ENCODE results near the gene STX5.
A peak's percentile ranks its signal among the peaks of the same experiment; 100 is the strongest.
"Not testable (repeated sequence)": the region's sequence is repeated elsewhere in the genome, so short reads cannot be mapped to it uniquely, and the experiment has no call there.

STX5 gene

DNA sequence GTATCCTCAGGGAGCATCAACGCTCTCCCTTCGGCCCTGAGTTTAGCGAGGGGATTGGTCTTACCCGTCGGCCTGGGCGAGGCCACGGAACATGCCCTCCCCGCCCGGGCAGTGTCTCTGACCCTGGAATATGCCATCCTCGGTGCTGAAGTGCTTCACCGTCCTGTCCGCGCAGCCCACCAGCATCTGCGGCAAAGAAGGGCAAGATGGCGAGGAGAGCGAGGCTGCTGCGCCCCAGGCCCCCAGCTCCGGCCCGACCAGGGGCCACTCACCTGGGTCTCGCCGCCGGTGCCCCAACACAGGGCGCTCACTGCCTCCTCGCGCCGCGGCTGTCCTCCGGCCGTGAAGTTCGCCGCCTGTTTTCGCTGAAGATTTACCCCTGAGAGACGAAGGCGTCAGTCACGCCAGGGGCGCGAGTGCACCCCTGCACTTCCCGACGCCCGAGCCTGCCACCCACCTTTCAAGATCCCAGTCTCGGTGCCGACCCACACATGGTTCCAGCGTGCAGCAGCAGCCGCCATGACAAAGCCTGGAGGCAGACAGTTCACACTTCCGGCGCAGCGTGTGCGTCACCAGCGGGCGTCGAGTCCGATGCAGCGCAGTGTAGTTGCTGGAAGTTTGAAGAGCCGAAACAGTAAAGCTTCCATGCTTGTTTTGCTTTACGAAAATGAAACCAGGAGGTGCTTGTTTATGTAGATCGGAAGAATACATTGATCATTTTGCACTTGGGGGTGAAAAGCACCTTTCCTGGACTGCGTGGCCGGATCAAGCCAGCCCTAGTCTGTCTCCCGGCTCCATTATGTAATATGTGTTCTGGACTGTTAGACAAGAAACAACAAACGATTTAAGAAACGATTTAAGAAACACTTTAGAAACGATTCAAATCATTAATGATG is 7.4 kb upstream of the STX5 start, which contains the start of gene WDR74:
Gene WDR74, minus strand, starts transcription at position 541 of the 896 bp plus-strand sequence. Its CDS starts 20 bp downstream, at position 521.
- peak; percentile 91 for FAIRE-seq
- peak; percentile 83 for DNase-seq (ENCODE audit: insufficient read length)
- TF ChIP-seq POLR2A (IDR thresholded peaks at IDR 0.05; ENCODE audit: low read depth, low read length), result peak; percentile 96
- TF ChIP-seq TAF1 (IDR thresholded peaks at IDR 0.05; ENCODE audit: borderline replicate concordance, low read depth, low read length), result peak; percentile 95
- peak; percentile 95 for TF ChIP-seq POLR2AphosphoS5 (IDR thresholded peaks at IDR 0.05; ENCODE audit: low read depth, low read length)

DNA sequence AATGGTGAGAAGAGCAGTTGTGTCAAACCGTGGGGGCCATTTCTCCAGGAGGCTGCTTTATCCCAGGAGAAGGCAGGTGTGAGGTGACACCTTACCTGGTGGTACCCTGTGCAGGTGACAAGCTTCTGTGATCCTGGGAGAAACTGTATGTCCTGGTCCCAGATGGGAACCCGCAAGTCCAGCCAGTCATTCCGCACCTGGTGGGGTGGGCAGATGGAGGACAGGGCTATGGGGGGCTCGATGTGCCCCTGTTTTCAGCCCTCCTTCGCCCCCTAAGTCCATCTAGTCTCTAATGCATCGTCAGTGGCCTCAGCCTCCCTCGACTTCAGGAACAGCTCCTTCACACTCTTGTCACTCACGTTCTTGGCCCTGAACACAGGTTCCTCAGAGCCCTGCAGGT is 3.5 kb upstream of the STX5 start:
- DNase-seq (ENCODE audit: insufficient read length) (no peak), FAIRE-seq (no peak)
- TF ChIP-seq TAF1 (IDR thresholded peaks at IDR 0.05; ENCODE audit: borderline replicate concordance, low read depth, low read length) (no peak), POLR2A (IDR thresholded peaks at IDR 0.05; ENCODE audit: low read depth, low read length) (no peak), POLR2AphosphoS5 (IDR thresholded peaks at IDR 0.05; ENCODE audit: low read depth, low read length) (no peak)

DNA sequence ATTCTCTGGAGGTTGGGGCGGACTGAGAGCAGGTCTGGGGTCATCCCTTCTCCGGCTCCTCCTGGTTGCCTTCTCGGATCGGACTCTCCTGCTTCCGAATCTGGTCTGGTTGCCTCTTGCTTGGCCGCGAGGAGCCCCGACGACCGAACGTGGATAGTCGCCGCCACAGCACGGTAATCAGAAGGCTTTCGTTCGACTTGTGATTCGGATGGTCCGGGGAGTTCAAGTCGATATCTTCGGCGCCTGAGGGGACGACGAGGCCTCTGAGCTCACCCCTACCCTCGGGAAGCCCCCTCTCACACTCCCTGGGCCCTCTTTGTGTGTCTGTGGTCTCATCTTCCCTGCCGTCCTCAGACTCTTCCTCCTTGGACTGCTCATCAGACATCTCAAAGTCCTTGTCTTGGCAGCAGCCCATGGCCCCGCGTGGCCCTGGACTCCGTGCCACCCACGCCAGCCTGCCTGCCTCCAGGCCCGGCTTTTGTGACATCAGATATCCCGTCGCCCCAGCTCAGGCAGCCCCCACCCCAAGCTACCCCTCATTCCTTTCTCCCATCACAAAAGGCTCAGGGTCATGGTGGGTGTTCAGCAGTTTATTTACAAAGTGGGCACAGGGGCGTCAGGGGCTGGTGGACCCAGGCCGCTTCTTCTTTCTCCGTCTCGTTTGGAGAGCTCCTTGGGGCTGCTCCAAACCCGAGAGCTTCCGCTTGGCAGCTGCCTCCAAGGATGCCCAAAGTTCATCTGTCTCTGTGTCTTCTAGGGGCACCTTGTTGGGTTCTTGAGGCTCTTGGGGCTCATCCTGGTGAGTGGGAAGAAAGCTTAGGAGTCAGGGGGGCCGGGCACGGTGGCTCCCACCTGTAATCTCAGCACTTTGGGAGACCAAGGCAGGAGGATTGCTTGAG is 734 bp upstream of the STX5 start, which contains the start of gene TEX54:
Gene TEX54, minus strand, starts transcription at position 506 of the 899 bp plus-strand sequence.
- TF ChIP-seq TAF1 (IDR thresholded peaks at IDR 0.05; ENCODE audit: borderline replicate concordance, low read depth, low read length) (no peak), POLR2AphosphoS5 (IDR thresholded peaks at IDR 0.05; ENCODE audit: low read depth, low read length) (peak; percentile 77), POLR2A (IDR thresholded peaks at IDR 0.05; ENCODE audit: low read depth, low read length) (peak; percentile 85; the same call in 1 of the 2 replicates)
- DNase-seq (ENCODE audit: insufficient read length) (no peak), FAIRE-seq (no peak)

DNA sequence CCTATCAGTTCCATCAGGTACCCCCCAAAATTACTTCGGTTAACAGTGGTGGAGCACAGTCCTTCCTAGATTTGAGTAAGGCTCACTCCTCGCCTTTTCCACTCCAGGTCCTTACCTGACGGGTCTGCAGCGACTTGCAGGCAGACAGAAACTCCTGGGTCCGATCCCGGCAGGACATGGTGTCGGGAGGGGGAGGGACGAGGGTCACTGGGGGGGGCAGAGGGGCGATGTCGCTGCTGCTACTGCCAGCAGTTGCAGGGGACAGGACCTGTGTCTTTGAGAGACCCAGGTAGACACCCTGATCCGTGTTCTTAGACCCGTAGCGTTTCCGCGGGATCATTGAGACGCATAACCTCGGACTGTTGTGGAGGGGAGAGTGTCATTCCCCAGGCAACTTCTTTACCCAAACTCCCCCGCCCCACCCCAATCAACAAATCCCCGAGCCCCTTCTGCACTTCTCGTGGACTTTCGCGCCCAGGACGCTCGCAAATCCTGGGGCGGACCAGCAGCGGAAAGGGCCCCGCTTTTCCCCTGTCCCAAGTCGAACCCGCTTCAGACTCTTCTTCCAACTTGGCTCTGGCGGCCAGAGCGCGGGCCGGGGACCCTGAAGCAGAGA is 839 bp downstream of the STX5 start:
- DNase-seq (ENCODE audit: insufficient read length) (no peak), FAIRE-seq (peak; percentile 48)
- TF ChIP-seq POLR2A (IDR thresholded peaks at IDR 0.05; ENCODE audit: low read depth, low read length), result no peak
- no peak for TF ChIP-seq TAF1 (IDR thresholded peaks at IDR 0.05; ENCODE audit: borderline replicate concordance, low read depth, low read length)

GRCh38 chr11:62828130-62828529 is 3.7 kb downstream of the STX5 start:
- FAIRE-seq; DNase-seq (ENCODE audit: insufficient read length): not testable (repeated sequence)

DNA sequence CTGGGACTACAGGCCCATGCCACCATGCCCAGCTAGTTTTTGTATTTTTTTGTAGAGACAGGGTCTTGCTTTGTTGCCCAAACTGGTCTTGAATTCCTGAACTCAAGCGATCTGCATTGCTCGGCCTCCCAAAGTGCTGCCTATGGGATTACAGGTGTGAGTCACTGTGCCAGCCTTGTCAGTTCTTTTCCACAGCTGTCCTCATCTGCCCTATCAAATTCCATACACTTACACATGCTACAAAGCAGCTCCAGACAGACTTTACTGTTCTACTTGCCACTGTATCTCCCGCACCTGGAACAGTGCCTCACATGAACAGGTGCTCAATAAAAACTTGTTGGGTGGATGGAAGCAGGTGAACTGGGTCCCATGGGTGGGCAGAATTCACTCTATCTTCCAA is 8.2 kb downstream of the STX5 start:
- TF ChIP-seq POLR2AphosphoS5 (IDR thresholded peaks at IDR 0.05; ENCODE audit: low read depth, low read length) (no peak), TAF1 (IDR thresholded peaks at IDR 0.05; ENCODE audit: borderline replicate concordance, low read depth, low read length) (no peak), POLR2A (IDR thresholded peaks at IDR 0.05; ENCODE audit: low read depth, low read length) (no peak)
- DNase-seq (ENCODE audit: insufficient read length), result no peak
- no peak for FAIRE-seq

GRCh38 chr11:62817129-62817528 is 14.7 kb downstream of the STX5 start:
- no peak for FAIRE-seq
- TF ChIP-seq TAF1 (IDR thresholded peaks at IDR 0.05; ENCODE audit: borderline replicate concordance, low read depth, low read length) (no peak), POLR2AphosphoS5 (IDR thresholded peaks at IDR 0.05; ENCODE audit: low read depth, low read length) (no peak), POLR2A (IDR thresholded peaks at IDR 0.05; ENCODE audit: low read depth, low read length) (no peak)
- no peak for DNase-seq (ENCODE audit: insufficient read length)

GRCh38 chr11:62816557-62816956 is 15.3 kb downstream of the STX5 start:
- no peak for FAIRE-seq
- DNase-seq (ENCODE audit: insufficient read length), result no peak
- no peak for TF ChIP-seq TAF1 (IDR thresholded peaks at IDR 0.05; ENCODE audit: borderline replicate concordance, low read depth, low read length)
- no peak for TF ChIP-seq POLR2AphosphoS5 (IDR thresholded peaks at IDR 0.05; ENCODE audit: low read depth, low read length)
- TF ChIP-seq POLR2A (IDR thresholded peaks at IDR 0.05; ENCODE audit: low read depth, low read length), result no peak

GRCh38 chr11:62811659-62812058 is 20.2 kb downstream of the STX5 start:
- FAIRE-seq, result no peak
- TF ChIP-seq POLR2A (IDR thresholded peaks at IDR 0.05; ENCODE audit: low read depth, low read length), result no peak
- no peak for DNase-seq (ENCODE audit: insufficient read length)

GRCh38 chr11:62810748-62811147 is 21.1 kb downstream of the STX5 start:
- DNase-seq (ENCODE audit: insufficient read length) (no peak), FAIRE-seq (no peak)
- TF ChIP-seq POLR2AphosphoS5 (IDR thresholded peaks at IDR 0.05; ENCODE audit: low read depth, low read length) (no peak), POLR2A (IDR thresholded peaks at IDR 0.05; ENCODE audit: low read depth, low read length) (no peak), TAF1 (IDR thresholded peaks at IDR 0.05; ENCODE audit: borderline replicate concordance, low read depth, low read length) (no peak)

DNA sequence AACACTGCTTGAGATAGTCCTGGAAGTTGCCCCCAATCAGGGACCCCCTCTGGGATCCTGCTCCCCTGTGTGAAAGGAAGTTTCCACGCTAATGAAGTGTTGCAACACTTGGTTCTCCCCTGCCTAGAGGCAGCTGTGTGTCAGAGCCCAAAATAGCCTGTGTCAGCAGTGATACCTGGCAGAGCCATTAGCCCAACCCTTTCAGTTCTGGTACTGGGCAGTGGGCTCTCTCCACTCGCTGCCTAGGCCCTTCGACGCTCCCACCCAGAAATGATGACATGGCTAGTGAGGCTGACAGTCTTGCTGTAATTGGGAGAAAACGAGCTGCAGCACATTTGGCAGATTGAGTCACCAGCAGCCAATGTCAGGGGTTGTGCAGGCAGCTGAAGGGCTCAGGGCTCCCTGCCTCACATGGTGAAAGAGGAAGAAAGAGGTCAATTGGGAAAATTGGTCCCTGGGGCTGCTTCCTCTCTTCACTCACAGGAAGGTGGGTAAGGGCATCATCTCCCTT is 25.2 kb downstream of the STX5 start:
- DNase-seq (ENCODE audit: insufficient read length) (no peak), FAIRE-seq (peak; percentile 65)
- TF ChIP-seq POLR2AphosphoS5 (IDR thresholded peaks at IDR 0.05; ENCODE audit: low read depth, low read length), result no peak
- TF ChIP-seq POLR2A (IDR thresholded peaks at IDR 0.05; ENCODE audit: low read depth, low read length), result no peak
- no peak for TF ChIP-seq TAF1 (IDR thresholded peaks at IDR 0.05; ENCODE audit: borderline replicate concordance, low read depth, low read length)
